NCI-H345 (cell line): Measurements from ENCODE around the gene ANKMY1.

ENCODE experiments used
- DNase-seq: peaks from one replicate; lab custom pipeline; 2025; lab: John Stamatoyannopoulos, UW

Gene ANKMY1

GRCh38 chr2:240579771-240580614 is 22.2 kb upstream of the ANKMY1 start:
- no peak for DNase-seq

GRCh38 chr2:240579071-240579762 is 21.4 kb upstream of the ANKMY1 start:
- no peak for DNase-seq

GRCh38 chr2:240578488-240578887 is 20.7 kb upstream of the ANKMY1 start:
- no peak for DNase-seq

GRCh38 chr2:240578110-240578450 is 20.3 kb upstream of the ANKMY1 start:
- no peak for DNase-seq

- no peak for DNase-seq
Measured at GRCh38 chr2:240577281-240578109, 19.7 kb upstream of the ANKMY1 start.

GRCh38 chr2:240576436-240577205 is 18.8 kb upstream of the ANKMY1 start:
- no peak for DNase-seq

GRCh38 chr2:240576036-240576435 is 18.2 kb upstream of the ANKMY1 start:
- DNase-seq: no peak

- DNase-seq: no peak
Measured at GRCh38 chr2:240575101-240575965, 17.5 kb upstream of the ANKMY1 start.

GRCh38 chr2:240574386-240575100 is 16.8 kb upstream of the ANKMY1 start:
- DNase-seq: no peak

GRCh38 chr2:240573516-240574385 is 16.0 kb upstream of the ANKMY1 start:
- no peak for DNase-seq

GRCh38 chr2:240573071-240573515 is 15.3 kb upstream of the ANKMY1 start:
- DNase-seq: no peak

- DNase-seq: no peak
Measured at GRCh38 chr2:240572141-240573031, 14.6 kb upstream of the ANKMY1 start.

- no peak for DNase-seq
Measured at GRCh38 chr2:240571314-240571973, 13.7 kb upstream of the ANKMY1 start.

GRCh38 chr2:240570531-240571313 is 12.9 kb upstream of the ANKMY1 start:
- no peak for DNase-seq

GRCh38 chr2:240569998-240570530 is 12.3 kb upstream of the ANKMY1 start:
- DNase-seq: no peak

- DNase-seq: no peak
Measured at GRCh38 chr2:240569523-240569997, 11.8 kb upstream of the ANKMY1 start.
